Stimulated activated CD4-positive, alpha-beta T cell treated with anti-CD3 and anti-CD28 coated beads, Interleukin-12 subunit alpha, Interleukin-12 subunit beta, amount 100 ng/mL, for 4 hours (primary cell): ENCODE measurements around the gene MSRB3.
"Not testable (repeated sequence)": the region's sequence is repeated elsewhere in the genome, so short reads cannot be mapped to it uniquely, and the experiment has no call there.

Experiments
- DNase-seq: peaks from one replicate; pipeline ENCODE4 v3.0.0-alpha.2; 2020

The MSRB3 gene

DNA sequence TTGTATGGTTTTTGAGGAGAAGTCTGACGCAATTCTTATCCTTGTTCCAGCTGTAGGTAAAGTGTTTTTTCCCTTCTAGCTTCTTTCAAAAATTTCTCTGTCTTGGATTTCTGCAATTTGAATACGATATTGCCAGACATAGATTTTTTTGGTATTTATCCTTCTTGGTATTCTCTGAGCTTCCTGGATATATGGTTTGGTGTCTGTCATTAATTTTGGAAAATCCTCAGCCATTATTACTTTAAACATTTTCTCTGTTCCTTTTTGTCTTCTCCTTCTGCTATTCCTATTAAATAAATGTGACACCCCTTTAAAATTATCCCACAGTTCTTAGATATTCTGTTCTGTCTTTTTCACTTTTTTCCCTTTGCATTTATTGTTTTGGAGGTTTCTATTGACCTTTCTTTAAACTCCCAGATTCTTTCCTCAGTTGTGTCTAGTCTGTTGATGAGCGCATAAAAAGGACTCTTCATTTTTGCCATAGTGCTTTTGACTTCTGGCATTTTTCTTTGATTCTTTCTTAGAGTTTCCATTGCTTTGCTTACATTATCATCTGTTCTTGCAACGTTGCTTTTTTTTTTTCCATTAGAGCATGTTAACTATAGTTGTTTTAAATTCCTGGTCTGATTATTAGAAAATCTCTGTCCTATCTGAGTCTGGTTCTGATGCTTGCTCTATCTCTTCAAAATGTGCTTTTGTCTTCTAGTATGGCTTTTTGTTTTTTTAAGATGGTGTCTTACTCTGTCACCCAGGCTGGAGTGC is 129.1 kb downstream of the MSRB3 start:
- no peak for DNase-seq

DNA sequence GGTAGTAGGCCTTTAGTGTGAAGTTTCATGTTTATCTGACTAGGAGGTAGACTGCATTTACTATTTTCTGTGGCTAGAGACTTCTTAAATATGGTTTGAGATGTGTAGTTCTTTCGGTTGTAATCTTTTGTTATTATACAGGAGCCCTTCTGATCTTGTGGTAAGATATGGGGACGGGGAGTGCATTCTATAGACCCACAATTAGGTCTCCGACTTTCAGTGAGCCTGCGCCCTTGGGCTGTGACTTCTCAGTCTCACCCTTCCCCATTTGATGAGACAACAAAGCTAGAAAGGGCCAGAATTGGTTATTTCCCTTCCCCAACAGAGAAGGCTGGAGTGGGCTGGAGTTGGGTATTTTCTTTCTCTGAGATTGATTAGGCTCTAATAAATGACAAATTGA is 130.0 kb downstream of the MSRB3 start:
- no peak for DNase-seq

GRCh38 chr12:65409726-65410125 is 131.2 kb downstream of the MSRB3 start:
- DNase-seq = no peak

GRCh38 chr12:65411171-65411570 is 132.7 kb downstream of the MSRB3 start:
- DNase-seq = no peak

DNA sequence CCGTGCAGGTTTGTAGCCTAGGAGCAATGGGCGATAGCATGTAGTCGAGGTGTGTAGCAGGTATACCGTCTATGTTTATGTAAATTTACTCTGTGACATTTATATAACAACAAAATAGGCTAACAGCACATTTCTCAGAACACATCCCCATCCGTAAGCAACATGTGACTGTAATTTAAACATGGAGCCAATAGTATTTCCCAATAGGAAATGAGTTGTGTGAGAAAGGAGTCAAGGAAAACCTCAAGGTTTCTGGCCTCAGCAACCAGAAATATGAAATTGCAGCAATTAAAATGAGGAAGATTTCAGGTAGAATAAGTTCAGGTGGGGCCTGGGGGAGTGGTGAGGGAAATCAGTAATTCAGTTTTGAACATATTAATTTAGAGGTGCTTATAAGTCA is 136.0 kb downstream of the MSRB3 start:
- no peak for DNase-seq

DNA sequence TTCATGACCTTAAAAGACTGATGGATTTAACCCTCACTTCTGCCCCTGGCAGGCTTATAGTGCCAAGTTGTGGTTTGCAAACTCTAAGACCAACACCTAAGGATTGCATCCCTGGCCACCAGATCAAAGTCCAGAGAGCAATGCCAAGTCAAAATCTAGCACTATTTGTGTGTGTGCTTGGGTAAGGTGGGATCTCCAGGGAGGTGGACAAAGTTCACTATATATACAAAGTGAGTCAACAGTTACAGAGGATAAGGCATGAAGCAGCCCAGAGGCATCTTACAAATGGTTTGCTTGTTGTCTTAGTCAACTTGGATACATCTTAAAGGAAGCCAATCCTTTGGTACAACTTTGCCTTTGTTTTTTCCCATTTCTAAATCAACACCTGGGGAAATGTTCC is 137.3 kb downstream of the MSRB3 start:
- DNase-seq = no peak

DNA sequence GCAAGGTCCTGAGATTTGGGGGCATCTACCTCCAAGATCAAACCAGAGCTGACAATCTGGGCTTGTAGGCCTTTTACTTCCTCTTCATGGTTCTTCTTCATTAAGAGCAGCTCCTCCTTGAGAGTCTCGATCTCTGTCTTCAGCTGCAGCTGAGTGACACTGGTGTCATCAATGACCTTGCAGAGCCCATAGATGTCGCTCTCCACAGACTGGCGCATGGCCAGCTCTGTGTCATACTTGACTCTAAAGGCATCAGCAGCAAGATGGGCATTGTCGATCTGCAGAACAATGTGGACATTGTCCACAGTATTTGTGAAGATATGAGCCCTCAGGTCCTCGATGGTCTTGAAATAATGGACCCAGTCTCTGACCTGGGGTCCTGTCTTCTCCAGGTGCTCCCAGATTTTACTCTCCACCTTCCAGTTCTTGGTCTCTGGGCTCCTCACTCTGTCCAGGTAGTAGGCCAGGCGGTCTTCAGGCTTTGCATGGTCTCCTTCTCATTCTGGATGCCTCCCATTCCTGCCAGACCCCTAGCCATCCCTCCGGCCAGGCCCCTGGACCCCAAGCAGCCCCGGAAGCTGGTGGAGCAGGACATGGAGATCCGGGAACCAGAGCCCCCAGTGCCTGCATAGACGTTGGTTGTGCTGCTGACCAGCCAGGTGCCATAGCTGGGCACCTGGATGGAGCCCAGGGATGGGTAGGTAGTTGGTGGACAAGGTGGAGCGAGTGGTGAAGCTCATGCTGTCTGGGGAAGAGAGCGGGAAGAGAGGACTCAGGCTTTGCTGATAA is 141.0 kb downstream of the MSRB3 start:
- DNase-seq = no peak

DNA sequence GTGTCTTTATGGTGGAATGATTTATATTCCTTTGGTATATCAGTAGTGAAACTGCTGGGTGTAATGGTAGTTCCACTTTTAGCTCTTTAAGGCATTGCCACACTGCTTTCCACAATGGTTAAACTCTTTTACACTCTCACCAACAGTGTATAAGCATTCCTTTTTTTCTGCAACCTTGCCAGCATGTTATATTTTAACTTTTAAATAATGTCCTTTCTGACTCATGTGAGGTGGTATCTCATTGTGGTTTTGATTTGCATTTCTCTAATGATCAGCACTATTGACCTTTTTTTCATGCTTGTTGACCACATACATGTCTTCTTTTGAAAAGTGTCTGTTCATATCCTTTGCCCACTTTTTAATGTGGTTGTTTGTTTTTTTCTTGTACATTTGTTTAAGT is 142.5 kb downstream of the MSRB3 start:
- no peak for DNase-seq

DNA sequence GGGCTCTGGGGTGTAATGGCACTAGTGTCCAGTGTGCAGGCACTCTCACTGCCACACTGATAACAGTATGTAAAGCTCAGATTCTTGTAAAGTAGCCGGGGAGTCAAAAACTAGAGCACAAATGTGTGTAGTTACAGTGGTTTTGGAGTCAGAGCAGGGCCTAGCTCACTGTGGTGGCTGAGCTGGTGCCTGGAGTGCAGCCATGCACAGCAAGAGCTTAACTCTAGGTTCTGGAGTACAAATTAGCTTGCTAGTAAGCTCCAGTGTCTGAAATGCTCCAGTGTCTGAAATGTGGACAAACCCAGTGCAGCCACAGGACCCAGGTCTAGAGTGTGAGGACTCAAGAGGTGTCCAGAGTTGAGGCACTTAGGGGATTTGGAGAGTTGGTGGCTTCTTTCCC is 149.2 kb downstream of the MSRB3 start:
- no peak for DNase-seq

DNA sequence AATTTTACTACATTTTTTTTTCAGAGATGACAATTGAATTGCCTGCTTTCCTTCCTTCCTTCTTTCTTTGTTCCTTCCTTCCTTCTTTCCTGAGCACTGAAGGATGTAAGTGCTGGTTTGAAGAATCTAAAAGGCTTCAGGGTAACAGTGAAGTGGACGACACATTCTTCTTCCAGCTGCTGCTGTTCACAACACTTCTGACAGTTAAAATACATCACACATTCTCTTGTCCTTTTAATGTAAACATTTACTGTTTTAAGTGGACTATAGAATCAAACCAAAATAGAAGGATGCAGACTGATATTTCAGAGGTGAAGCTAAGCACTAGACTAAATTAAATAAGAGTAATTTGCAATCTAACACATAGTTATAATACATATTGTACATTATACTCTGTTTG is 151.5 kb downstream of the MSRB3 start:
- no peak for DNase-seq

DNA sequence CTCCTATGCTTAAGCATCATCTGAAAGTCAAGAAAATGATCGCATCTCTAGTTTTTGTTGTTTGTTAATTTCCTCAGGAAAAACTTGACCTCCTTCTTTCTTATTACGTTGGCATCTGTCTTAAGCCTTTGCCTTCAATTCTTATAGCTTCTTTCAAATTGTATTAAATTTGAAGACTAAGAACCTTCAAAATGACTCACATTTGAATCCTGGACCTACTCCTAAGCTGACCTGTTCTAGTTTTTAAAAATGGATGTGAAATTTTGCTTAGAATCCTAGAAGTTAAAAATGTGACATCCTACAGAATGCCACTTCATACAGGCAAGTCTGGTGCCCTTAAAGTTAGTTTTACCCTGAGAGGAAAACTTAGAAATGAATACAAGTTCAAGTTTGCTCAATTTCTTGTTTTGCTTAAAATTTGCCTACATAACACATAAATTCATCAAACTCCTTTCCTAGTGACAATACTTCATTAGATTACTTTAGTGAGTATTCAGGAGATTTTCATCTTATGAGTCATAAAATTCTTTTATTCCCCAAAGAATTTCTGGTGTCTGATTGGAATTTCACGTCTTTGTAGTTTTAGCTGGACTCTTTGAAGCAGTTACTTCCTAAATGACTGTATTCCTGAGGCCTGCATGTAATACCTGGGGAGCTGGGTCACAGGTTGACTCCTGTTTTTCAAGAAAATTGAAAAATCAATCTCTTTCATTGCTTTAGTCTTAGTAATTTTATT is 152.3 kb downstream of the MSRB3 start:
- no peak for DNase-seq

DNA sequence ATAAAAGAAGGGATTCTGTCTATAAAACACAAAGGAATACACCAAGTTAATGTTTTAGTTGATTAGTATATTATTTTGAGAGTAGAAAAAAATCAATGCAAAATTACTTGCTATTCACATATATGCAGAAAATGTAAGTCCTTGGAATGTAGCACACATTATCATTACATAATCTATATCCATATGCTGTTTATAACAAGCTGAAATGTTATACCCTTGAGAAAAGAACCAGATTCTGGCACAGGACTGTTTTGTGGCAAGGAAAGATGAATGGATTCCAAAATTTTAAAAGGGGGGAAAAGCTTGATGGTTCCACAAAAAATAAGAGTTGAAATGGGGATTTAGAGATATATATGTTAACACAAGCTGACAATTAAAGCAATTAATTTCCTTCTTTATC is 153.6 kb downstream of the MSRB3 start:
- no peak for DNase-seq

- no peak for DNase-seq
Measured at GRCh38 chr12:65432651-65433050, 154.2 kb downstream of the MSRB3 start.

DNA sequence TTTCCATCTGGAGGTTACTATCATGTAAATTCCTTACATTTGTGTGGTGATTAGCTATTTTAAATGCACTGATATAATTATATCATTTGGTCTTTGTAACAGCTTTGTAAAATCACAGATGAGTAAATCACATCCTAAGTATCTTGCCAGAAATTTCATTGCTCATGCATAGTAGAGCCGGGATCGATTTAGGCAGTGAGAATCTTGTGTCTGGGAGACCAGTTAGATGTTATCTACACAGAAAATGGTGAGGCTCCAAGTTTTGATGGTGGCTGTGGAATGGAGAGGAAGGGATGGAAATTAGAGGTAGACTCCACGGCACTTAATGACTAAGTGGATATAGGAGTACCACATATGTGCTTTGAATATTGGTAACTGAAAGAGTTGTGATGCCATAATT is 156.3 kb downstream of the MSRB3 start:
- DNase-seq = no peak

- no peak for DNase-seq
Measured at GRCh38 chr12:65443038-65443437, 164.6 kb downstream of the MSRB3 start.

GRCh38 chr12:65444996-65445395 is 166.5 kb downstream of the MSRB3 start:
- DNase-seq = no peak

DNA sequence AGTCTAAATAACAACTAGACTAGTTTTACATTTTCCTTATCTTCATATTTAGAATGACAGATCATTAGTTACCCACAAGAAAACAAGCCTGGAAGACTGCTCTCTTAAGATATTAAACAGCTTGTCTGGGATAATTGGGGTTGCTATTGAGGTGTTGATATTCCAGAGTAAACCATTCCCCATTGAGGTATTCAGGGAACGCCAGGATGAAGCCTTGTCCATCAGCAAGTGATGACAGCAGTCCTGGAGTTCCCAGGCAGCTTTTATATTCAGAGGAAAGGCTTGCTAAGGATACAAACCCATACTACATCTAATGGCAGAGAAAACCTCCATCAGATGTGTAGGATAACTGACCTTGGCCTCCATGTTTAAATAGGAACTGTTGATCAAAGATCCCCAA is 168.4 kb downstream of the MSRB3 start:
- DNase-seq = no peak

DNA sequence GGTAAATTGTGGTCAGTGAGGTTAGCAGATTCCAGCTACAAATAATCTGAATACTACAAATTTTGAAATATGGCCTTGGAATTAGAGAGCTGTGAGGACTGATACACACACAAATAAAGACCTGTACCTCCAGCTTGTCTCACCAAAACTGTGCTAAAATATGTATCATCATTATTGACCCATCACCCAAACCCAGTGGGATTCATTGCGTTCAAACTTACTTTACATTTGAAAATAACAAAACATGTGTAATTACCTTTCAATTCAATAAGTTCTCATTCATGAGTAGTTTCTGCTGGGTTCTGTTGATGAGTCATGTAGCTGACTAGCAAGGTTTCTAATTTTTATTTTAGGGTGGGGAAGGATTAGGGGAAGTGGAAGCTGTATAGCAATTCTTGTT is 170.9 kb downstream of the MSRB3 start:
- no peak for DNase-seq

DNA sequence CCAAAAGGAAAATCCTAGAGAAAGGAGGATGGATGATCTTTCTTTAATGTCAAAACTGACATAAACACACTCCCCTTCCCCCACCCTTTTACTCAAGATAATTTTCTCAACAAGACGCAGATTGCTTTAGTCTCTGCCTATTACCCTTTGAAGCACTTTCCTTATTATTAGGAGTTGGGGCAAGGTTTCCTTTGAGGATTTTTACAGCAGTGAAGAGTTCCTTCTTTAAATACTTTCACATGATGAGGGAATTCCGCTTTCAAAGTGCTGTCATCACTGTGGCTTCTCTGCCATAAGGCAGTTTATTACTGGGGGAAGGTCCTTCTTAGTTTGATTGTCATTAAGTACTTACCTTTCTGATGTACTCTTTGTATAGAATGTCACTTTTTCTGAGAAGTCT is 172.1 kb downstream of the MSRB3 start:
- DNase-seq = no peak

- DNase-seq = no peak
Measured at GRCh38 chr12:65454115-65454787, 175.8 kb downstream of the MSRB3 start.

GRCh38 chr12:65457341-65457740 is 178.9 kb downstream of the MSRB3 start:
- not testable (repeated sequence) for DNase-seq

GRCh38 chr12:65458718-65459117 is 180.2 kb downstream of the MSRB3 start:
- DNase-seq = no peak

GRCh38 chr12:65459545-65459944 is 181.1 kb downstream of the MSRB3 start:
- DNase-seq = no peak
